Stimulated activated CD8-positive, alpha-beta memory T cell treated with anti-CD3 and anti-CD28 coated beads, Interleukin-4, amount 100 ng/mL, for 4 hours (primary cell): ENCODE data around the gene TEAD4.
"Not testable (repeated sequence)": the region's sequence is repeated elsewhere in the genome, so short reads cannot be mapped to it uniquely, and the experiment has no call there.

Experiments used
- DNase-seq, 2 donors: peaks; one replicate each; pipeline ENCODE4 v3.0.0-alpha.2; 2020; ENCODE audit warnings: low read depth in 2 of 2, low spot score in 1 of 2

The TEAD4 gene

DNA sequence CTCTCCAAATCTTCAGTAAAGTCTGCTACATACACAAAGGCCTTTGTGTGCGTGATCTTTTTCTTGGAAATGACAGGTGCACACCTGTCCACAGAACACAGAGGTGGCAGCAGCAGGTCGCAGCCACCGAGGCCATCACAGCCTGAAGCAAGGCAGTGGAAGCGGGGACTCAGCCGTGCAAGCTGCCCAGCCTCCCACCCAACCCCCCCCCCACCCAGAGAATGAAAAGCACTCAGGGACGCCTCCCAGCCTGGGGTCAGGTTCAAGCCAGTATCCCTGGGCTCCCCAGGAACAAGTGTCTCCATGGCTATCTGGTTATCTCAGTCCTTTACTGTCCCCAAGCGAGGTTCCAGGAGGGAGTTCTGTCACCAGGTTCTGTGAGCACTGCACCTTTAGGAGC, 86.8 kb downstream of the TEAD4 start:
- no peak for DNase-seq

DNA sequence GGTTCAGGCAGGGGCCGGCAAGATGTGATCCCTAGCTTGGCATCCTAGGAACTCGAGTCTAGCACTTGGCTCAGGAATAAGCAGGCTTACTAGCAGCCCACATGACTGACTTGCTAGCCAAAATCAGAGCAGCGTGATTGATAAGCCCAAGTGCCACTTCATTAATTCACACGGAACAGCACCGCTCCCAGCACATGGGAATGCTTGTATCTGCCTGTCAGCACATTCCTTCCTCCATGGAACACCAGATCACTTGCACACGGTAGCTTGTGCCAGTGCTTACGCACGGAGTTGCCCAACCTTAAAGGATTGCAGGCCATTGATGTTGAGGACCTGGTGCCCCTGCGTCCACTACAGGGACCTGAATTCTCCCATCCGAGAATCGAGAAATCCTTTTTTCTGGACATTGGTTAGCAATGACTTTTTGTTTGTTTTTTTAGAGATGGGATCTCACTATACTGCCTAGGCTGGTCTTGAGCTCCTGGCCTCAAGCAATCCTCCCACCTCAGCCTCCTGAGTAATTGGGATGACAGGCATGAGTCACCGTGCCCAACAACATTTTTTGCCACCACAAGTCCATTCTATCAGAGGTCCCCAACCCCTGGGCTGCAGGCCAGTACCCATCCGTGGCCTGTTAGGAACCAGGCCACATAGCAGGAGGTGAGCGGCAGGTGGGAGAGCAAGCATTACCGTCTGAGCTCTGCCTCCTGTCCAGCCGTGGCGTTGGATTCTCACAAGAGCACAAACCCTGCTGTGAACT, 87.4 kb downstream of the TEAD4 start:
- no peak for DNase-seq

DNA sequence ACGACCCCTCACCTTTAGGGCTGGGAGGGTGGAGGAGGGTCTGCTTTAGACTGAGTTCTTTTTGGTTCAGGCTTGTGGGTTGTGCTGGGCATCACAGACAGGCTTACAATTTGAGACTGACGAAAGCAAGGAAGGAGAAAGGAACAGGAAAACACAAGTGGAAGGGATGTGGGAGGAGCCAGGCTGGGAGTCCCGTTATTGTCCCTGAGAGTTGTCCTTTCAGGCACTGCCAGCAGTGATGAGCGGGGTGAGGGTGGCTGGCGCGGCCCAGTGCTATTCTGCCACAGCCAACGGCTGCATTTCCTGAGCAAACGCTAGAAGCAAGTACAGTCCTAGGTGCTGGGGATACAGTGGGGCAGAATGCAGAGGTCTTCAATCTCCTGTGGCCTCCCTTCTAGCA, 88.8 kb downstream of the TEAD4 start:
- DNase-seq: no peak

DNA sequence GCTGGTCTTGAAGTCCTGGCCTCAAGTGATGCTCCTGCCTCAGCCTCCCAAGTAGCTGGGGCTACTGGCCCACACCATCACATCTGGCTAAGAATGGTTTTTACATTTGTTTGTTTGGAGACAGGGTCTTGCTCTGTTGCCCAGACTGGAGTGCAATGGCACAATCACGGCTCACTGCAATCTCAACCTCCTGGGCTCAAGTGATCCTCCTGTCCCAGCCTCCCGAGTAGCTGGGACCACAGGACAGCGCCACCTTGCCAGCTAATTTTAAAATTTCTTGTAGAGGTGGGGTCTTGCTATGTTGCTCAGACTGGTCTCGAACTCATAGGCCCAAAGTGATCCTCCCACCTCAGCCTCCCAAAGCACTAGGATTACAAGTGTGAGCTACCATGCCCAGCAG, 89.3 kb downstream of the TEAD4 start:
- no peak for DNase-seq

DNA sequence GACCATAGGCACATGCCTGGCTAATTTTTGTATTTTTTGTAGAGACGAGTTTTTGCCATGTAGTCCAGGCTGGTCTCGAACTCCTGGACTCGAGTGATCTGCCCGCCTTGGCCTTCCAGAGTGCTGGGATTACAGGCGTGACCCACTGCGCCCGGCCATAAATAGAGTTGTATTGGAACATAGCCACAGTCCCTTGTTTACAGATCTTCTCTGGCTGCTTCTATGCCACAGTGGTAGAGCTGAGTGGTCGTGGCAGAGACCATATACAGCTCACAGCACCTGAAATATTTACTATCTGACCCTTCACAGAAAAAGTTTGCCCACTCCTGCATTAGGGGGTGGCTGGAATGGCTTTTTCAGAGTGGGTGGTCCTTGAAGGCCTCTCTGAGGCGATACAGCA, 90.0 kb downstream of the TEAD4 start:
- no peak for DNase-seq

DNA sequence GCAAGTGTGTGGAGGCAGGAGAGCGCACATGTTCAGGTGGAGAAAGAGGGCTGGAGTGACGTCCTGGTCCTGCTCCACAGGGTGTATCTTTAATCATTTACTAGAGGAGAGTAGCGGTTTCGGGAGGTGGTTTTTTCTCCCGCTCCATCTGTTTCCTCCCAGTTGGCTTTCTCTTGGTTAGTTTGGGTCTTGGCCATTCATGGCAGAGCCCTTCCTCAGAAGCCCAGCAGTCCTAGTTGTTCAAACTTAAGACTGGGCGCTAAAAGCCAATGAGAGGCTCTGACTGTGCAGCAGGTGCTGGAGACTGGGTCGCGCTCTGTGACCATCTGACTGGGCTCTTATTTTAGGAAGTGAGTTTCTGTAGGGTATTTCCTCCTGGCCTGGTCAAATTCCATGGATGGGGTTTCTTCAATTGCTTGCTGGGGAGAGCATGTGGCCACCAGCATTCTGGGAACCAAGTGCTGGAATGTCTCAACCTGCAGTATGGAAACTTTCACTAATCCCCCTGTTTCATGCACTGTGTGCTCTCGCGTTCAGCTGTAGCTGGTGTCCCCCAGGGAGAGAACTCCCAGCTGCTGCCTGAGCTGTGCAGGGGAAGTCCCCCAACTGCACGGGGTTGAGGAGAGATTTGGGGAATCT, 90.5 kb downstream of the TEAD4 start:
- DNase-seq: no peak

- DNase-seq: no peak
These were observed 95.2 kb downstream of the TEAD4 start for GRCh38 chr12:3054374-3054773.

DNA sequence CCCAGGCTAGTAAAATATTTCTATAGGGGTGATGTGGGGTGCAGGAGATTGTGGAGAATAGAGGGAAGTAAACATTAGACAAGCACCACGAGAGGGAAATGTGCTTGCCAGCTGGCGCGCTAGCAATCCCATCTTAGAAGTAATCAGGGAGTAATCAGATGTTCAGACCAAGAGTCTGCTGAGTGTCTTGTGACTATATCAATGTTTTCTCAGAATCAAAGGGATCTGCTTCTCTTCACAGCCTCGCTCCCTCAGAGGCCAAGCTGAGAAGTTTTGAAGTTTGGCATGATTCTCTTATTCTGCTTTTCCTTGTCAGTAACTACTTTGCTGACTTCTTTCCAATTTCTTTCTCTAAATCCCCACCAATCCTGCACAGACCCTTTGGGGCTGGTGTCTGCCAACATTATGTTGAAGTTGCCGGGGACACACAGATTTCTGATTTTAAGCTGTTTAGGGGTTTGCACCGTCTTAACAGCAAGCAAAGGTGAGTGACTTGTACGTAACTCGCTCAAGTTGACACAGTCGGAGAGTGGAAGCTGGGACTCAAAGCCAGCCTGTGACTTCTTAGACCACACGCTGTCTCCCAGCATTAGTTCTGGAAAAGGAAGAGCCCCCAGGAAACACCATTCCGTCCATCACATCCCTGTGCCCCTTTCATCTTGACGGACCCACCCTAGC, 96.0 kb downstream of the TEAD4 start:
- DNase-seq: no peak

DNA sequence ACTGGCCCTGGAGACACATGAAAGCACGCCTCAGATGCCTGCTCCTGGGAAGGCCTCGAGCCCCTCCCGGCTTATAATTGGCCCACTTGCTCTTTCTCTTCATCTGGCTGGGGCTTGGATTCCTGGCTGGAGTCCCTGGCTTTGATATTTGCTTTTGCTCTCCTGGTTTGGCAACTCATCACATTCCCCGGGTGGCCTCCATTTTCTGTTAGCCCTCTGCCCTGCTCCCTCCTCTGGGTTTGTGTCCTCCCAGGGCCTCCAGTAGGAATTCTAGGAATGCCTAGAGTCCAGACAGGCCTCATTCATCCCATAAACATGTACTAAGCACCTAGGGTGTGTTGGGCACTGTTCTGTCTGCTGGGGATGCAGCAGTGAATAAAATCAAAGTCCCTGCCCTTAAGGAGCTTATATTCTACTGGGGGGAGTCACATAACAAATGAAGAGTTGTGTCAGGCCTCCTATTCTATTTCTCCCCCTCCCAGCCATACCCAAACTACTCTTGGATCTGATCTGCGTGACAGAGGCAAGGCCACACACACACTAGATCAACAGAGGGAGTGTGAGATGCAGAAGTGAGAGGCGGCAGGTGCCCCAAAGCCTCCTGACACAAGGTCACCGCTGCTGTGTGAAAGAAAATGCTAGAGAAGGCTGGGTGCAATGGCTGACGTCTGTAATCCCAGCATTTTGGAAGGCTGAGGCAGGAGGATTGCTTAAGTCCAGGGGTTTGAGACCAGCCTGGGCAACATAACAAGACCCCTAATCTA, 96.7 kb downstream of the TEAD4 start:
- DNase-seq: no peak

DNA sequence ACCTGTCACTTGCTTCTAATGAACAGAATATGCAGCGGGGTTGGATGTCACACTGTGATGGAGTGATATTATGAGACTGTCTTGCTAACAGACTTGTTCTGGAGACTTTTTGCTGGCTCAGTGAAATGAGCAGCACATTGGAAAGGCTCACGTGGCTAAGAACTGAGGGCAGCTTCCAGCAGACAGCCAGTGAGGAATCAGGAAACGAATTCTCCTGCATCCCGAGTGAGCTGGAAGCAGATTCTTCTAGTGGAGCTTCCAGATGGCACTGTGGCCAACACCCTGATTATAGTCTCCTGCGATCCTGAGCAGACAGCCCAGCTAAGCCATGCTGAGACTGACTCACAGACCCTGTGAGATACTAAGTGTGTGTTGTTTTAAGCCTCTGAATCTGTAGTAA, 101.9 kb downstream of the TEAD4 start:
- DNase-seq: no peak

GRCh38 chr12:3061501-3062215, 102.5 kb downstream of the TEAD4 start:
- DNase-seq: no peak

GRCh38 chr12:3065300-3065699, 106.1 kb downstream of the TEAD4 start:
- no peak for DNase-seq

- not testable (repeated sequence) for DNase-seq
These were observed 106.6 kb downstream of the TEAD4 start for GRCh38 chr12:3065846-3066245.

GRCh38 chr12:3069714-3070113, 110.5 kb downstream of the TEAD4 start:
- DNase-seq: no peak

GRCh38 chr12:3071107-3071506, 111.9 kb downstream of the TEAD4 start:
- DNase-seq: no peak

DNA sequence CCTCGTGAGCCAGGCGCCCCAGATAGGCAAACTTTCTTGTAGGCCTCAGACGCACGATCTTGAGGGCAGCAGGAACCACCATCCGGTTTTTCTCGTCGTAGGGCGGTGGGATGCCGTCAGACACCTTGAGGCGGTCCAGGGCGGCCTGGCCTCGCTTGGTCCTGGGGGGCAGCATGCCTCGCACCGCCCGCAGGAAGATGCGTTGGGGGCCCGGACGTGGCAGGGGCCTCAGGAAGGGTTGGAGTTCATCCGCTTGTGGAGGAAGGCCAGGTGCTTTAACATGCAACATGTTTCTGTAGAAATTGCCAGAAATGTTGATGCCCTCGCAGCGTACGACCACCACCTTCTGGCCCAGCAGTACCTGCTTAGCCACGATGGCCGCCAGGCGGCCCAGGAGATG, 112.5 kb downstream of the TEAD4 start:
- DNase-seq: no peak

GRCh38 chr12:3073438-3074250, 114.4 kb downstream of the TEAD4 start:
- peak; percentile 65 to 75 for DNase-seq

- DNase-seq: no peak
These were observed 116.1 kb downstream of the TEAD4 start for GRCh38 chr12:3075315-3075714.

GRCh38 chr12:3076730-3077571, 117.8 kb downstream of the TEAD4 start, which contains the start of gene TSPAN9:
TSPAN9 (plus strand) TSS chr12:3077379; CDS start chr12:3201194, 123,815 bp downstream.
- peak; percentile 11 to 39 for DNase-seq
